ENCODE data around the gene ARHGAP22. TPM values are rescaled to one million over a fixed set of nuclear protein-coding genes. Genes with fewer than 3 reads are reported as not detected.

The ARHGAP22 gene
- total RNA-seq, 1 experiment from 2014 or later, result 1.8 TPM

GRCh38 chr10:48505394-48506112 is 99.3 kb downstream of the ARHGAP22 start:
- intact Hi-C loops (cut with micrococcal nuclease; ENCODE audit: unreplicated experiment), result loop anchor here (2.0 to 10.0 kb wide), 2 partner anchors 61 to 143 kb away; no protein-coding TSS in a partner anchor

DNA sequence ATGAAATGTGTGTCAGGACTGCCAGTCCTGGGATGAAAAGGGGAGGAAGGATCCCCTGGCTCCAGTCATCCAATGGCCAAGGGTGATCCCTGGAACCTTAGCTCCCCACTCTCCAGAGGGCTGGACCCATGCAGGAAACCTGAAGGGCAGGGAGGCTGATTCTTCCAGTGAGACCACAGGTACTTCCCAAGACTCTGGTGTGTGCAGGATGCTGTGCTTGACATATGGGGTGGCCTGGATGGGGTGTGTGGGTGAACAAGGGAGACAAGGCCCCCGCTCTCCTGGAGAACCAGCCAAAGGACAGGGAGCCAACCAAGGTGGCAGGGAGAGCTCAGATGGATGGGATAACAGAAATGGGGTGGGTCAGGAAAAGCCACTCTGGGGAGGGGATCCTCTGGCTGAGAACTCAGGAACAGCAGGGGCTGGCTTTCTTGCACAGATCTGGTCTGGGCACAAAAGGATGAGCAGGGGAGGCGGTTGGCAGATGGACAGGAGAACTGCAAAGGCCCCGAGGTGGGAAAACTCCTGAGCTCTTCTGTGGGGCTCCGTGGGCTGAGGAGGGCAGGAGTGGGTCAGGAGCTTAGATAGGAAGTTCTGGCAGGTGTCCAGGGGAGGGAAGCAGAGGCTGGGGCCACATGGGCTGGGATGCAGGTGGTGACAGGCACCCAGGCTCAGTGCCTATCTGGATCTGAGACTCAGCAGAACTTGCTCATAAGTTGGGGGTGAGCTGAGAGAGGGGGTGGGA is 100.6 kb downstream of the ARHGAP22 start:
- Histone ChIP-seq H3K27me3 (ENCODE audit: control insufficient read depth, insufficient read depth, low read length) (no peaks in the 10 kb centered on the region), H3K27ac (ENCODE audit: low read length) (no peak overlapping the region), H3K9me3 (ENCODE audit: control insufficient read depth, insufficient read depth, low read depth, low read length) (no peaks in the 10 kb centered on the region), H3K4me3 (ENCODE audit: low read depth in 2 of 2, low read length in 2 of 2) (no peak overlapping the region), H3K36me3 (ENCODE audit: control insufficient read depth, insufficient read depth, low read length) (no peaks in the 10 kb centered on the region), H3K4me1 (ENCODE audit: control insufficient read depth, insufficient read depth, low read length) (no peaks in the 10 kb centered on the region)
- no peak for DNase-seq (ENCODE audit: low read depth, low spot score)
- TF ChIP-seq, protein P1, sequence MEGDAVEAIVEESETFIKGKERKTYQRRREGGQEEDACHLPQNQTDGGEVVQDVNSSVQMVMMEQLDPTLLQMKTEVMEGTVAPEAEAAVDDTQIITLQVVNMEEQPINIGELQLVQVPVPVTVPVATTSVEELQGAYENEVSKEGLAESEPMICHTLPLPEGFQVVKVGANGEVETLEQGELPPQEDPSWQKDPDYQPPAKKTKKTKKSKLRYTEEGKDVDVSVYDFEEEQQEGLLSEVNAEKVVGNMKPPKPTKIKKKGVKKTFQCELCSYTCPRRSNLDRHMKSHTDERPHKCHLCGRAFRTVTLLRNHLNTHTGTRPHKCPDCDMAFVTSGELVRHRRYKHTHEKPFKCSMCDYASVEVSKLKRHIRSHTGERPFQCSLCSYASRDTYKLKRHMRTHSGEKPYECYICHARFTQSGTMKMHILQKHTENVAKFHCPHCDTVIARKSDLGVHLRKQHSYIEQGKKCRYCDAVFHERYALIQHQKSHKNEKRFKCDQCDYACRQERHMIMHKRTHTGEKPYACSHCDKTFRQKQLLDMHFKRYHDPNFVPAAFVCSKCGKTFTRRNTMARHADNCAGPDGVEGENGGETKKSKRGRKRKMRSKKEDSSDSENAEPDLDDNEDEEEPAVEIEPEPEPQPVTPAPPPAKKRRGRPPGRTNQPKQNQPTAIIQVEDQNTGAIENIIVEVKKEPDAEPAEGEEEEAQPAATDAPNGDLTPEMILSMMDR (IDR thresholded peaks at IDR 0.05), result no peak
- TF ChIP-seq SIN3A (IDR thresholded peaks at IDR 0.05; ENCODE audit: borderline replicate concordance, insufficient read depth, low read depth, low read length) (no peak), TCF7L2 (IDR thresholded peaks at IDR 0.05; ENCODE audit: low read depth, low read length) (no peak), REST (IDR thresholded peaks at IDR 0.05; ENCODE audit: insufficient read depth in 1 of 2, low read depth in 2 of 2, low read length in 1 of 2) (no peak), POLR2AphosphoS5 (IDR thresholded peaks at IDR 0.05; ENCODE audit: low read depth, low read length) (no peak)
- intact Hi-C loops (cut with micrococcal nuclease; ENCODE audit: unreplicated experiment) (loop anchor here (10.0 kb wide), 1 partner anchor 60 kb away; no protein-coding TSS in a partner anchor), in situ Hi-C loops (cut with HindIII; ENCODE audit: low pct_unique_long_range_greater_than_20kb, low sequenced_read_pairs) (no loop called here)
- no TSS peak for BruUV-seq (replicated peaks)
- ChIA-PET CTCF (interaction anchor here (0.6 kb wide), 2 partner anchors 15 to 50 kb away, joined by 7 to 15 read pairs; no protein-coding TSS in a partner anchor), POLR2A (no interaction called here)
- no peak for ATAC-seq

More at GRCh38 chr10:48505394-48506112, 99.3 kb downstream of the ARHGAP22 start:
- DNase-seq (ENCODE audit: low read depth, low spot score) (no peak), ATAC-seq (no peak)
- CTCF ChIA-PET, result no interaction called here
- H3K36me3 ChIP-seq (ENCODE audit: control insufficient read depth, insufficient read depth, low read length), result no peaks in the 10 kb centered on the region
- POLR2A ChIA-PET, result no interaction called here
- H3K27me3 ChIP-seq (ENCODE audit: control insufficient read depth, insufficient read depth, low read length), result no peaks in the 10 kb centered on the region
- H3K4me3 ChIP-seq (ENCODE audit: low read depth in 2 of 2, low read length in 2 of 2), result no peak overlapping the region
- H3K4me1 ChIP-seq (ENCODE audit: control insufficient read depth, insufficient read depth, low read length), result no peaks in the 10 kb centered on the region
- no peaks in the 10 kb centered on the region for H3K9me3 ChIP-seq (ENCODE audit: control insufficient read depth, insufficient read depth, low read depth, low read length)
- BruUV-seq (replicated peaks), result no TSS peak
- in situ Hi-C loops (cut with HindIII; ENCODE audit: low pct_unique_long_range_greater_than_20kb, low sequenced_read_pairs), result no loop called here
- H3K27ac ChIP-seq (ENCODE audit: low read length), result no peak overlapping the region
- TF ChIP-seq POLR2AphosphoS5 (IDR thresholded peaks at IDR 0.05; ENCODE audit: low read depth, low read length) (no peak), REST (IDR thresholded peaks at IDR 0.05; ENCODE audit: insufficient read depth in 1 of 2, low read depth in 2 of 2, low read length in 1 of 2) (no peak), TCF7L2 (IDR thresholded peaks at IDR 0.05; ENCODE audit: low read depth, low read length) (no peak), SIN3A (IDR thresholded peaks at IDR 0.05; ENCODE audit: borderline replicate concordance, insufficient read depth, low read depth, low read length) (no peak)
- TF ChIP-seq, protein P1 (IDR thresholded peaks at IDR 0.05), result no peak
